ENCODE results near the gene CYP2B6.

DNA sequence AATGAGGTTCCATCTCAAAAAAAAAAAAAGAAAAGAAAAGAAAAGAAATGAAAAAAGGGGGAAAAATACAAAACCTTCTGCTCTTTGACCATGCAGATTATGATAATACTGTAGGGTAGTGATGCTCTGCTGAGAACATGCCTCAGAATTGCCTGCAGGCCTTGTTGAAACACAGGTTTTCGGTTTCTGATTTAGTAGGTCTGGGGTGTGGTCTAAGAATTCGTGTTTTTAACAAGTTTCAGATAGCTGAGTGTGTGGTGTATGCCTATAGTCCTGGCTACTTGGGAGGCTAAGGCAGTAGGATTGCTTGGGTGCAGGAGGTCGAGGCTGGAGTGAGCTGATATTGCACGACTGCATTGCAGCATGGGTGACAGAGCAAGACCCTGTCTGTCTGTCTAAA is 14.9 kb upstream of the CYP2B6 start:
- TF ChIP-seq, protein P1, sequence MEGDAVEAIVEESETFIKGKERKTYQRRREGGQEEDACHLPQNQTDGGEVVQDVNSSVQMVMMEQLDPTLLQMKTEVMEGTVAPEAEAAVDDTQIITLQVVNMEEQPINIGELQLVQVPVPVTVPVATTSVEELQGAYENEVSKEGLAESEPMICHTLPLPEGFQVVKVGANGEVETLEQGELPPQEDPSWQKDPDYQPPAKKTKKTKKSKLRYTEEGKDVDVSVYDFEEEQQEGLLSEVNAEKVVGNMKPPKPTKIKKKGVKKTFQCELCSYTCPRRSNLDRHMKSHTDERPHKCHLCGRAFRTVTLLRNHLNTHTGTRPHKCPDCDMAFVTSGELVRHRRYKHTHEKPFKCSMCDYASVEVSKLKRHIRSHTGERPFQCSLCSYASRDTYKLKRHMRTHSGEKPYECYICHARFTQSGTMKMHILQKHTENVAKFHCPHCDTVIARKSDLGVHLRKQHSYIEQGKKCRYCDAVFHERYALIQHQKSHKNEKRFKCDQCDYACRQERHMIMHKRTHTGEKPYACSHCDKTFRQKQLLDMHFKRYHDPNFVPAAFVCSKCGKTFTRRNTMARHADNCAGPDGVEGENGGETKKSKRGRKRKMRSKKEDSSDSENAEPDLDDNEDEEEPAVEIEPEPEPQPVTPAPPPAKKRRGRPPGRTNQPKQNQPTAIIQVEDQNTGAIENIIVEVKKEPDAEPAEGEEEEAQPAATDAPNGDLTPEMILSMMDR (IDR thresholded peaks at IDR 0.05; ENCODE audit: low read depth, low read length, poor library complexity, severe bottlenecking), result no peak
- TF ChIP-seq EZH2phosphoT487 (IDR thresholded peaks at IDR 0.05; ENCODE audit: borderline replicate concordance, low read length), result no peak
